ENCODE results near the gene DOC2B.
"Not testable (repeated sequence)": the region's sequence is repeated elsewhere in the genome, so short reads cannot be mapped to it uniquely, and the experiment has no call there.

The DOC2B gene

DNA sequence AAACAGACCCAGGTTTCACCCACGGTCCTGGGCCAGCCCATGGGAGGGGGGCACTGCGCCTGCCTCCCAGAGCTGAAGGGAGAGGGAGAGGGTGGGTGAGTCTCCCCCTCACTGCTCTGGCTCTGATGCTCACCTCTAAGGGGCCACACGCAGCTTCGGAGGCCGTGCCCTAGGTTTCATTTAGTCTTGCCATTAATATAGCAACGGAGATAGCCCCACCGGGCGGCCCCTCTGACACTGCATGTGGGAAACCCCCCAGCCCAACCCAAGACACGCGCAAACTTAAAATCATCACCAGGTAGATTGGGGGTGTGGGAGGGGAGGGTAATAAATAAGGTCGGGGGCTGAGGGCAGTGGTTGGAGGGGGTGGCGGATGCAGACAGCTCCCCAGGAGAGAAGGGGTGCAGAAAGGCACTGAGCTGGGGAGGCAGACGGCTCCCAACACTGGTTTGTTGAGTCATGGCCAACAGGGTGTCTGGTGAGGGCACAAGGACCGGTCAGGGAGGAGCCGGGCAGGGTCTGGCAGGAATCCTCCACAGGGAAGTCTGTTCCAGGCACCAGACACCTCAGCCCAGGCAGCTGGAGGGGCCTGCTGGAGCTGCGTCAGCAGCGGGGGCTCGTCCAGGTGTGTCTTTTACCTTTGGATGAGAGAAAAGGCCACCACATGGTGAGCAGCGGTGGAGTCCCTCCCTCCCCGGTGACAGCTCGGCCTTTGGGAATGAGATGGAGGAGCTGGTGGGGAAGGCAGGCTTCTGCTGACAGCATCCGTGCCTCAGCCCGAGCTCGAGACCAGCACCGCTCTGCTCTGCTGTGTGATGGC lies 32.0 kb upstream of the DOC2B start:
- in situ Hi-C loops (cut with MboI; ENCODE audit: low sequenced_read_pairs), result no loop called here

DNA sequence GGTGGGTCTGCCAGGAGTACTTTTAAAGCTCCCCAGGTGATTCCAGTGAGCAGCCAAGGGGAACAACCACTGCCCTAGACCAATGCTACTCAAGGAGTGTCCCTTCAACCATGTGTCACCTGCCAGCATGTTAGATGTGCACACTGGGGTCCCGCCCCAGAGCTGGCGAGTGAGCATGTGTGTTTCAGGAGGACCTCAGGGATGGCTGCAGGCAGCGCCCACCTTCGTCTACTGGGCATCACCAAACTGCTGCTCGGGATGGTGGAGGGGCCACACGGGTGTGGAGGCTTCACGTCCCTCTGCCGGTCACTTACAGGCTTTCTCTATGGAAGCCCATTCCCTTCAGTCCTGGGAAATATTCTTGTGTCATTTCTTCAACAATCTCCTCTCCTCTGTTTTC lies 29.0 kb upstream of the DOC2B start:
- in situ Hi-C loops (cut with MboI; ENCODE audit: low sequenced_read_pairs), result no loop called here

DNA sequence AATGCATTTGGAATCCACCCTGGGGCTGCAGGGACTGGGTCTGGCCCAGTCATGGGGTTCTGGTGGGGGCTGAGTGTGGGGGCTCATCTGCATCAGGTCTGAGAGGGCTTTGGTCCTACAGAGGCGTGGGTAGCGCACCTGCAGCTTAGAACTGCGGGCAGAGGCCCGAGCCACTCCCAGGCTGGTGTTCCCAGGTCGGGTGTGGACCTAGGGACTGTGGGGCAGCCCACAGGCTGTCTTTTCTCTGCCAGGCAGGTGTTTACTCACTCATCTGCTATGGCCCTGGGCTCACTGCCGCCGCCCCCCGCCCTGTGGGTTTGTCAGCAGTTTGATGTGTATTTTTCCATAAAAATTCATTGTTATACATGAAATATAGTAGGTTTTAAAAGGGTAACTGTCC lies 27.0 kb upstream of the DOC2B start:
- in situ Hi-C loops (cut with MboI; ENCODE audit: low sequenced_read_pairs), result no loop called here

DNA sequence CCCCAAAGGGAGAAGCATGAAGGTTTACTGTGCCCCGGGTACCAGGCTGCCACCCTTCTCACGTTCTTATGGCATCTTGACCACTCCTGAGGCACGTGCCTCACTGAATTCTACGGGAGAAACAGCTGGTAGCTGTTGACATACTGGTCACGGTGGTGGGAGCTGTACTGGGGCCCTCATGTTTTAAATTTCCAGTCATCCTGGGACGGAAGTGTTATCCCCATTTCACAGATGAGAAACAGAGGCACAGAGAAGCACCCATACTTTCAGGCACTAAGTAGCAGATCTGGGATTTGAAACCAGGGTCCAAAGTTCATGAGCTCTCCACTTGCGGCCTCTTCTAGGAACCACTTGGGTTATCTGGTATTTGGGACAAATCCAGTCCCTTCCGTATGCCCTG lies 26.3 kb upstream of the DOC2B start:
- in situ Hi-C loops (cut with MboI; ENCODE audit: low sequenced_read_pairs), result no loop called here

DNA sequence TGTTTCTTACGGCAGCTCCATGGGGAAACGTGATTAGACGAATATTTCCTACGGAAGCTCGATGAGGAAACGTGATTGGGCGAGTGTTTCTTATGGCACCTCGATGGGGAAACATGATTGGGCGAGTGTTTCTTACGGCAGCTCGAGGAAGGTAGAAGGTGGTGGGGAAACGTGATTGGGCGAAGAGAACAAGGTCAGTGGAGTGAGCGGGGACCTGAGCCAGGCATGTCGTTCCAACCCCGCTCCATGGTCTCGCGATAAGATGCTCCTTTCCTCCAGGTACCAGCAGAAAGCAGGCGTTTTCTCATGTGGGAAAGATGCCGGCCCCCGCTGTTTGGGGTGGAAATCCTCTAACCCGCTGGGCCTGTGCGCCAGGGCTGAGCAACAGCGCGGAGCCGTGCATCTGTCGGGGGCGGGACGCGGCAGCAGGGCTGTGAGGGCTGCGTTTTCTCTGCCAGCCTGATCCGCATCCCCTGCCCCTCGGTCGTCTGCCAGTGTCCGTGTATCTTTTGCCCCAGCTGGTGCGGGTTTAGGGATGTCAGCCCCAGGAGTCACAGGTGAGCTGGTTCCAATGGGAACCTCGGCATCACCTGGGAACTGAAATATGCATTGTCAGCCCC lies 25.6 kb upstream of the DOC2B start:
- in situ Hi-C loops (cut with MboI; ENCODE audit: low sequenced_read_pairs), result no loop called here

DNA sequence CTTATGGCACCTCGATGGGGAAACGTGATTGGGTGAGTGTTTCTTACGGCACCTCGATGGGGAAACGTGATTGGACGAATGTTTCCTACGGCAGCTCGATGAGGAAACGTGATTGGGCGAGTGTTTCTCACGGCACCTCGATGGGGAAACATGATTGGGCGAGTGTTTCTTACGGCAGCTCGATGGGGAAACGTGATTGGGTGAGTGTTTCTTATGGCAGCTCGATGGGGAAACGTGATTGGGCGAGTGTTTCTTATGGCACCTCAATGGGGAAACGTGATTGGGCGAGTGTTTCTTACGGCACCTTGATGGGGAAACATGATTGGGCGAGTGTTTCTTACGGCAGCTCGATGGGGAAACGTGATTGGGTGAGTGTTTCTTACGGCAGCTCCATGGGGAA lies 25.0 kb upstream of the DOC2B start:
- in situ Hi-C loops (cut with MboI; ENCODE audit: low sequenced_read_pairs), result not testable (repeated sequence)

DNA sequence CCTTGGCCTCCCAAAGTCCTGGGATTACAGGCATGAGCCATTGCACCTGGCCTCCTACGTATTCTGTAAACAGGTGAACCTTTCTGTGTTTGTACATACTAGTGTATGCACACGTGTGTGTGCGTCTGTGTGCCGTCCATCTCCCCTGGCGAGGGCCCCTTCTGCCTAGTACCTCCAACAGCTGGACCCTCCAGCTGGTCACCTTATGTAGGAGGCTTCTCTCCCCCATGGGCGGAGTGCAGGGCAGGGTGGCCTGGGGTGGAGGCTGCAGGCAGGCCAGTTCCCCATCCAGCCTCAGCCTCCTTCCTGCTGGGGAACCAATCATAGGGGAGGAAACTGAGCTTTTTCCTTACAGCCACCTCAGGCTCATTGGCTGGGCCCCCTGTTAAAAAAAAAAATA lies 24.4 kb upstream of the DOC2B start:
- in situ Hi-C loops (cut with MboI; ENCODE audit: low sequenced_read_pairs), result no loop called here

DNA sequence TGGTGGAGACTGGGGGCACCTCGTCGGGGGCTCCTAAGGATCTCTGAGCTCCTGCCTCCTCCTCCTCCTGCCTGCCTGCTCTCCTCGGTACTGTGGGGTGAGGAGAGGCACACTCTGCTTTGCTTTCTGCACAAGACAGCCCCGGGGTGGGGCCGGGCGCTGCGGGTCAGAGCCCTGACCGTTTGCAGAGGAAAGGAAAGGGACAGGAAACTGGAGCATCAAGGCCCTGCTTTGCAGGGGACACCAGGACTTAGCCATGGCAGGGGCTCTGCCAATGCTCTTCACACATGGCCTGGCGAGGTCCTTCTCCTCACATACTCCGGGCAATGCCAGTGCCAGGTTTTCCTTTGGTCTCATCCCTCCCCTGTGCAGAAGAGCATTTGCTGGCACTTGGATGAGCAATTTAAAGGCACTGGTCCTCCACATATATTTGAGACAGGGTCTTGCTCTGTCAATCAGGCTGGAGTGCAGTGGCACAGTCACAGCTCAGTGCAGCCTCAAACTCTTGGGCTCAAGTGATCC lies 23.8 kb upstream of the DOC2B start:
- in situ Hi-C loops (cut with MboI; ENCODE audit: low sequenced_read_pairs), result no loop called here

DNA sequence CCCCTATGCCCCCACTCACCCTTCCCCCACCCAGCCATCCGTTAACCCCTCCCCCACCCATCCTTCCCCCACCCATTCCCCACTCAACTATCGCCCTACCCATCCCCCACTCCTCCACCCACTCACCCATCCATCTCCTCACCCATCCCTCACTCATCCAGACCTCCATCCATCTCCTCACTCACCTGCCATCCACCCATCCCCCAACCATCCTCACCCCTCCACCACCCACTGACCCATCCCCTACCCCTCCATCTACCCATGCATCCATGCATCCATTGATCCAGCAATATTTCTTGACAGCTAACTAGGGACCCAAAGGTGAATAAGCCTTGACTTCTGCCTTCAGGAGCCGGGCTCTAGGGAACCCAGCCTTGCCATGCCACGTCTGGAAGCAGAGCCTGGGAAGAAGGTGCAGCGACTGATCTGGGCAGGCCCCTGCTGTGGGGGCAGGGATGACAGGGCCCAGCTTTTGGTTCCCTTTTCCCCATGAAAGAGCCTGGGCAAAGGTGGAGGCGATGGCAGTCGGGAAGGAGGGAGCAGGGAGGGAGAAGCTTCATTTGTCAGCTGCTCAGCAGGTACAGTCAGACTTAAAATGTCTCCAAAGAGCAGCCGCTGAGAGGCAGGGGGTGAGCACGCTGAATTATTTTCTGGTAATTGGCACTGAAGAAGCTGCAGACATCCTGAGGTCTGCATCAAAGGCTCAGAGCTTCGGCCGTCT lies 23.1 kb upstream of the DOC2B start:
- in situ Hi-C loops (cut with MboI; ENCODE audit: low sequenced_read_pairs), result no loop called here

DNA sequence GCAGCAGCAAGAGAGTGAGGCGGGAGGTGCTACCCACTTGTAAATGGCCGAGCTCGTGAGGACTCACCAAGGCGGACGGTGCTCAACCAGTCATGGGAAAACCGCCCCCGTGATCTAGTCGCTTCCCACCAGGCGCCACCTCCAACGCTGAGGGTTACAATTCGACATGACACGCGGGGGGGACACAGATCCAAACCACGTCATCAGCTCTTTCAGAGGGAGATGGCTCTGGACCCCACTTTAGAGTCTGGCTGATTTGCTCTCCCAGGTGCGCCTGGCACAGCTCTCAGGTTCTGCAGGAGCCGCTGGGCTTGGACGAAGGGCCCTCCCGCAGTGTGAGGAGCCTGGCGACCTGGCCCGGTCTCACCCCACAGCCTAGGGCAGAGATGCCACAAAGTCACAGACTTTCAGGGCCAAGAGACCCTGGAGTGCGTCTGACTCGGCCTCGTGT lies 21.1 kb upstream of the DOC2B start:
- in situ Hi-C loops (cut with MboI; ENCODE audit: low sequenced_read_pairs), result no loop called here

DNA sequence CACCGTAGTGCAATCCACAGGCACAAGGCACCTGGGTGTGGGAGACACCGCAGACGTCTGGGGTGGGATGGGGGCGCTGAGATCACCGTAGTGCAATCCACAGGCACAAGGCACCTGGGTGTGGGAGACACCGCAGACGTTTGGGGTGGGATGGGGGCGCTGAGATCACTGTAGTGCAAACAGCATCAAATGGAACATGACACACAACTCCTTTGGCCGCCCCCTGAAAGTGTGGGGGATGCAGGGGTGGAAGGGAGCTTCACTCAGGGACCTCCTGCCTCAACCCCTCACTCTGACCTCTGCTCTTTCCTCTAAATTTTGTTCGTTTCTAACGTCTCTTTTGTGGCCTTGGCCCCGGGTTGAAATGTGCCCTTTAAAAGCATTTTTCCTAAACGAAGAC lies 20.3 kb upstream of the DOC2B start:
- in situ Hi-C loops (cut with MboI; ENCODE audit: low sequenced_read_pairs), result not testable (repeated sequence)

DNA sequence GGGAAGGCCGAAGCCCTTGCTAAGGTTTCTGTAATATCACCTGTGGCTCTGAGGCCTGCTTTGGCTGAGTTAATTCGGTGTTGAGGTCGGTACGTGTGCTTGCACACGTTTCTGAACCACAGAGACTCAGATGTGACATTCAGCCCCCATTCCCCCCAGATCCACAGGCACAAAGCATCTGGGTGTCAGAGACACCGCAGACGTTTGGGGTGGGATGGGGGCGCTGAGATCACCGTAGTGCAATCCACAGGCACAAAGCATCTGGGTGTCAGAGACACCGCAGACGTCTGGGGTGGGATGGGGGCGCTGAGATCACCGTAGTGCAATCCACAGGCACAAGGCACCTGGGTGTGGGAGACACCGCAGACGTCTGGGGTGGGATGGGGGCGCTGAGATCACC lies 19.8 kb upstream of the DOC2B start:
- in situ Hi-C loops (cut with MboI; ENCODE audit: low sequenced_read_pairs), result not testable (repeated sequence)

DNA sequence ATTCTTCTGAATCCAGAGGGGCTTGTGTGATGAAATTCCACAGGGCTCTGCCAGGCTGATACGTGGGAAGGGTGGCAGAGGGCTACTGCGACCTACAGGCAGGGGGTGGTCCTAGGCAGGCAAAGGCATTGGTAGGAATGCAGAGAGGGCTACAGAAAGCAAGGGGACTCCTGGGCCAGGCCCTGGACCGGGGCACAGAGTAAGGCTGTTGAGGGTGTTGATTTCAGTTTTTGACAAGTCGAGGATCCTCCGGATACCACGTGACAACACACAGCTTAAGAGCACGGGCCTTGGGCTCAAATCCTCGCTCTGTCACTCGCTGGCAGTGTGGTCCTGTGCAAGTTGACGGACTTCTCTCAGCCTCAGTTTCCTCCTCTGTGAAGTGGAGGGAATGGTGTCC lies 19.1 kb upstream of the DOC2B start:
- in situ Hi-C loops (cut with MboI; ENCODE audit: low sequenced_read_pairs), result no loop called here

DNA sequence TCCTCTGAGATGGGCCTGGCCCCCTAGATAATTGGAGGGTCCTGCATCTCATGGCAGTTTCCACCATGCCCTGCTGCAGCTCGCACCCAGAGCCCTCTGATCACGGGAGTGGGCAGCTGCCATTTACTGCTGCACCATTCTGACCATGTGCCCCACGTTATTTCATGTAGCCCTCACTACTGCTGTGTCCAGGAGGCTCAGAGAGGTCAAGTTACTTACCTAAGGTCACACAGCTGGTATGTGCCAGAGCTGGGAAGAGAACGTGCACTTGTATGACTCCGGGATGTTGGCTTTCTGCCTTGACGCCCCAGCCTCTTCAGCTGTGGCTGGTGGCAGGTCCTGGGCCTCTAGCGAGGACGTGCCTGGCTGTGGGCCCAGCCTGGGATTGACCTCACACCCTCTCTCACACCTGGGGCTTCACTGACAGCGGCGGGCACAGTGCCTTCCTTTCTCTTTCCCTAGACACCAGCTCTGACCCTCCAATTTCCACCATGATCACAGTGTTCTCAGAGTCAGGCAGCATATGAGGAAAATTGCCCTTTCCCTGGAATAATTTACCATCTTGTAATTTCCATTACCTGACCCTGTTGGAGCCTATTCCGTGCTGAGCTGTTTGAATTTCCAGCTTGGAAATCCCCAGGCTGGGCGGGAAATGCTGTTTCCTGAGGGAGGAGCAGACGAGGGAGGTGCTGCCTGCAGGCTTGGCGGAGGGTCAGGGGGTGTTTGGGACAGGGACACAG lies 18.5 kb upstream of the DOC2B start:
- in situ Hi-C loops (cut with MboI; ENCODE audit: low sequenced_read_pairs), result no loop called here

DNA sequence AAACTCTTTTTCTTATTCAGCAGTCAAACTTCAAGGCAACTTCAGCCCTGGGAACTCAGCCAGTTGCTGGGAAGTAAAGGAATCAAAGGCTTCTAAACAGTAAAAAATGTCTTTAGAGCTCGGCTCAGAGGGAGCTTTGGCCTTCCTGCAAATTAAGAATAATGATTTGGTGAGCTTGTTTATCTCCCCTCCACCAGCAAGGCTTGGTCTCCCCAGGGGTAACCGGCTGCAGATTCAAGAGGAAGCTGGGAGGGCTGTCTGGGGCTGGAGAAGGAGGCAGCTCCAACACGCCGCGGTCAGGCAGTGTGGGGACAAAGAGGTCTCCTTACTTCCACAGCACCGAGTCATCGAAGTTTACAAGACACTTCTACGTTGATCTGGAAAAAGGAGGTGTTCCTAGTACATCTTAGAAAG lies 17.7 kb upstream of the DOC2B start:
- in situ Hi-C loops (cut with MboI; ENCODE audit: low sequenced_read_pairs), result no loop called here

DNA sequence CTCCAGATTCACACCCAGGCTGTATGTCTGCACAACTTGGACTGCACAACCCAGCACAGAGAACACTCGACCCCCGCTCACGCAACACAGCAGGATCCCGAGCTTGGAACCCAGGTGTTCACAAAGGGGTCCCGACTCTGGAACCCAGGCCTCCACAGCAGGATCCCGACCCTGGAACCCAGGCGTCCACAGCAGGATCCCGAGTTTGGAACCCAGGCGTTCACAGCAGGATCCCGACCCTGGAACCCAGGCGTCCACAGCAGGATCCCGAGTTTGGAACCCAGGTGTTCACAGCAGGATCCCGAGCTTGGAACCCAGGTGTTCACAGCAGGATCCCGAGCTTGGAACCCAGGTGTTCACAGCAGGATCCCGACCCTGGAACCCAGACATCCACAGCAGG lies 16.8 kb upstream of the DOC2B start:
- in situ Hi-C loops (cut with MboI; ENCODE audit: low sequenced_read_pairs), result not testable (repeated sequence)

DNA sequence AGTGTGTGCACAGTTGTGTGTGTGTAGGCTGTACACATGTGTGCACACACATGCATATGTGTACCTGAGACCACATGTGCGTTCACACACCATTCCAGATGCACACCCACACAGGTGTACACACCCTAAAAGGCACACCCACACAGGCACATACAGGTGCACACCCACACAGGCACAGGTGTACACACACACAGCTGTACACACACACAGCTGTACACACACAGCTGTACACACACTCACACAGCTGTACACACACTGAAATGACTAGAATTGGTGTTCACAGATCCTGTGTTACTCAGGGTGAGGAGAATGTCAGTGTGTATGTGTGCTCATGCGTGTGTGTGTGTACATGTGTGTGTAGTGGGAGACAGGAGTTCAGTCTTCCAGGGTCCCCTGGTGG lies 15.9 kb upstream of the DOC2B start:
- in situ Hi-C loops (cut with MboI; ENCODE audit: low sequenced_read_pairs), result no loop called here

DNA sequence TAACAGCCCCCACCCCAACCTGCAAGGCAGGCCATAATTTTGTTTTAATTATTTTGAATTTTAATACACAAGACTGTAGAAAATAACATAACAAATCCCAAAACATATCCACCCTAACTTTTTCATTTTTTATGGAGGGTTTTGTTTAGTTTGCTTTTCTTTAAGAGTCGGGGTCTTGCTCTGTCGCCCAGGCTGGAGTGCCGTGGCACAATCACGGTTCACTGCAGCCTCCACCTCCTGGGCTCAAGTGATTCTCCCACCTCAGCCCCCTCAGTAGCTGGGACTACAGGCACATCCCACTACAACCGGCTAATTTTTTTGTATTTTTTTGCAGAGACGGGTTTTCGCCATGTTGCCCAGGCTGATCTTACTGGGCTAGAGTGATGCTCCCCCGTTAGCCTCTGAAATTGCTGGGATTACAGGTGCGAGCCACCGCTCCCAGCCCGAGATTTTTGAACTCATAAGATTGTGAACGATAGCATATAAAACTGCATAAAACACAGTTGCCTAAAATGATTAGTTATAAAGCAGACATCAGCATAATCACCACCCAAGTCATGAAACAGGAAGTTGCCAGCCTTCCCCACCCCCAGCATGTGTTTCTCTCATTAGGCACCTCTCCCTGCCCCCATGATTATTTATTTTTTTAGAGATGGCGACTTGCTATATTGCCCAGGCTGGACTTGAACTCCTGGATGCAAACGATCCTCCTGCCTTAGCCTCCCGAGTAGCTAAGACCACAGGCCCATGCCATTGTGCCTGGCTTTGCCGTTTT lies 13.6 kb upstream of the DOC2B start:
- in situ Hi-C loops (cut with MboI; ENCODE audit: low sequenced_read_pairs), result no loop called here

DNA sequence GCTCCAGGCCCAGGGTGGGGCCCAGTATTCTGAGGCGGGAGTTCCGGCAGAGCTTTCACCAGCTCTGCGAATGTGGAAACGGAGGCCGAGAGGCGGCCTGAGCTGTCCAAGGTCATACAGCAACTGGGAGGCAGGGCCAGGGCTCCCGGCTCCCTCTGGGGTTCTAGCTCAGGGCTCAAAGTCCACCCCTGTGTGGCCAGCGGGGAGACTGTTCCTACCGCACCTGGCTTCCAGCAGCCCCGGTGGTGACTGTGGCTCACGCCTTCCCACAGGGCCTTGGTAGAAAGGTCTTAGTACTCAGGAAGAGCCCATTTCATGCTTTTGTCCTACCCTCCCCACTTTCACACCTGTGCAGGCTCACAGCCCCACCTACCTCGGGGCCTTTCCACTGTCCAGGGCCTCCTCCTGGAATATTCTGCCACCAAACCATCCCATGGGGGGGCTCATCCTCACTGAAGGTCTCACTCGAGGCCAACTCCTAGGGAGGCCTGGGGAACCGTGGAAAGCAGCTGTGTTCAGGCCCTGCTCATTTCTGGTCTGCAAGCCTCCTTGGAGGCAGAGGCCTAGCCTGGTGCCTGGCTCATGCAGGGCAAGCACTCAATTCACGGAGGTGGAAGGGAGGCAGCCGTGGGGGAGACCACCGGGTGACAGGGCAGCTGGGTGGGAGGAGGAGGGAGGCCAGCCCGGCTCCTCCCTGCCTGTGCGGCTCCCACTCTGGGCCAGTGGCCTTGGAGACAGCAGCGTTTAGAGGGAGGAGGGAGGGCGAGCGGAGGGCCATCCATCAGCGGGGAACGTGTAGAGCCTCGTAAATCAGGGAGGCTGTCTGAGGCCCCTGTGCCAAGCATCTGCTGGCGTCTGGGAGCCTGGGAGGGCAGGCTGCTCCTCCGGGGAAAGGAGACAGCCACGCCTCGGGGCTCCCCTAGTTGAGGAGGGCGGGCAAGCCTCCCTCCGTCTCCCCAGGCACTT lies 12.7 kb upstream of the DOC2B start:
- in situ Hi-C loops (cut with MboI; ENCODE audit: low sequenced_read_pairs), result no loop called here
